Fibroblast of the aortic adventitia (primary cell): ENCODE results near the gene PLXNA2. TPM values are rescaled to one million over a fixed set of nuclear protein-coding genes. Genes with fewer than 3 reads are reported as not detected.

Experiments used
- DNase-seq: peaks from one replicate; pipeline ENCODE4 v3.0.0-alpha.2; 2010; ENCODE audit warnings: low read depth
- H3K4me3 ChIP-seq: 2 replicates; pipeline ENCODE4 v1.5.1; 2011; ENCODE audit warnings: low read depth, mild to moderate bottlenecking, control low read depth, low read length, moderate library complexity
- CTCF ChIP-seq: IDR thresholded peaks from 2 replicates; pipeline ENCODE4 v1.5.1; 2011; ENCODE audit warnings: mild to moderate bottlenecking, low read length, control low read depth, inconsistent platforms; ENCODE audit not compliant: insufficient read depth
- total RNA-seq: library from RNA; depleted of rRNA; stranded (reverse); fragments of >200 nt; gene quantifications from 2 replicates; pipeline ENCODE4 v1.2.3, GENCODE V29; 2012; ENCODE audit warnings: low replicate concordance

PLXNA2 gene
- total RNA-seq, 1 donor, result 8.0 TPM

GRCh38 chr1:208172423-208173145 lies 71.6 kb downstream of the PLXNA2 start:
- no peak for TF ChIP-seq CTCF
- no peak overlapping the region for H3K4me3 ChIP-seq
- DNase-seq, result no peak

GRCh38 chr1:208171616-208172422 lies 72.4 kb downstream of the PLXNA2 start:
- H3K4me3 ChIP-seq, result no peak overlapping the region
- TF ChIP-seq CTCF, result no peak
- DNase-seq, result no peak

- no peak overlapping the region for H3K4me3 ChIP-seq
- no peak for TF ChIP-seq CTCF
- no peak for DNase-seq
Observed at GRCh38 chr1:208170252-208170651, 73.9 kb downstream of the PLXNA2 start.

- no peak for DNase-seq
- no peak for TF ChIP-seq CTCF
- H3K4me3 ChIP-seq, result no peak overlapping the region
Observed at GRCh38 chr1:208169081-208169879, 74.9 kb downstream of the PLXNA2 start.

GRCh38 chr1:208167261-208167869 lies 76.8 kb downstream of the PLXNA2 start:
- no peak for DNase-seq
- H3K4me3 ChIP-seq, result no peak overlapping the region
- TF ChIP-seq CTCF, result no peak
